TTC549 (cell line): Measurements from ENCODE around the gene OTOL1.
"Not testable (repeated sequence)": the region's sequence is repeated elsewhere in the genome, so short reads cannot be mapped to it uniquely, and the experiment has no call there.

ENCODE experiments used
- FAIRE-seq: peaks from 2 replicates; lab custom pipeline; 2012; peaks lifted over from hg19 to GRCh38; lab: Jason Lieb, UNC

OTOL1 gene

DNA sequence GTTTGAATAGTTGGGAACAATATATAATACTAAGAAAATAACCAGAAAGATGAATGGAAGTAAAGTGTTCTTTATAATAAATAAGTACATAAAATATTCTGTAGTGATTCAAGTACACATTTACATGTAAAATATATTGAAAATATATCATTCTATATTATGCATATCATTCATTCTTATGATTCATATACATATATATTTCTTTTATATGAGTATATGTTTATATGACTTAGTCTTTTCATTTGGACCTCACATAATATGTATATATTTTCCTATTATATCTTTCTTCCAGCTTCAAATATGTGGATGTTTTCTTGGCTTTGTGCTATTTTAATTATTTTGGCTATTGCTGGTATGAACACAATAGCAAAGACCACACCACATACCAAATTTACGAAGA lies at the start of gene OTOL1:
OTOL1 (plus strand) TSS at position 301 of the 400 bp plus-strand sequence; CDS start at position 301, 0 bp downstream.
- no peak for FAIRE-seq

DNA sequence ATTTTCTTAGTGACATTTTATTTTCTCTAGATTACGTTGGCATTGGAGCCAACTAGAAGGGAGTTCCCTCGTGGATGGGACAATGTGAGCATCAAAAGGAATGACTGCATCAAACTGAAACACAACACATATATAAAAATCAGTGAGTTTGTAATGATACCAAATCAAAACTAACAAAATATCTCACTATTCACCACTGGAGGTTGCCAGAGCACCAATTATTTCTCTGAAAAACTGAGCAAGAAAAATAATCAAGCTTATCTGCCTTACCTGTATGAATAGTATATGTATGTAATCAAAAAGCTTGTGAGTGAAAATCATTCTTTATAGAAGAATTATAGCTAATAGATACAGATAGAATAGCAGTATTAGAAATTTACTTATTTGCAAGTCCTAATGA lies 46.8 kb upstream of the OTOL1 start:
- no peak for FAIRE-seq

DNA sequence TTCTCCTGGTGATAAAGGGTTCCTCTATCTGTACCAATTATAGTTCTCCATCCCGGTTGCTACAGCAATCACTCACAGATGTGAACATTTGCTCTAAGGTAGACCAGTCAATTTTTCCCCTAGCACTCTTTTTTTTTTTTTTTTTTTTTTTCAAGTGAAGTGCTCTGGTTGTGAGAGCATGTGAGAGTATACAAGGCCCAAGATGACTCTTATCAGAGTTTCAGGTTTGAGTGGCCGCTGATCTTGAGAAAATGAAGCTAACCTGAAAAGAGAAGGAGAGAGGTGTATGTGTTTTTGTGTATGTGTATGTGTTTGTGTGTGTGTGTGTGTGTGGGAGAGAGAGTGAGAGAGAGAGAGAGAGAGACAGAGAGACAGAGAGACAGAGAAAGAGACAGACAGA lies 44.4 kb upstream of the OTOL1 start:
- no peak for FAIRE-seq

DNA sequence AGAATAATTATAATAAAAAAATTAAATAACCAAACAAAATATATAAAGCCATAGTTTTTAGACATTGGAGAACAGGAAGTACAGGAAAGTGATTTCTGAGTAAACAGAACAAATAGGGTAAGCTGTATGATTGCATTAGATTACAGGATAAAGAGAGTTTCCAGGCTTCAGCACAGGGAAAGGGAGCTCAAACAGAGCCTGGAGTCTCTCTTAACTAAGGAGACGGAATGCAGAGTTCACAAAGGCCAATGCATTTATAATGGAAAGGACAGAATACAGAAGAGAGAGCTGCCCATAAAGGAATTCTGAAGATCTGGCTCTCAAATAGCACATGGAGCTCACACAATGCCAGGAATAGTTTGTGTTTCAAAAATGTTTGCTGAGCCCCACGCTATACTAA lies 42.0 kb upstream of the OTOL1 start:
- FAIRE-seq: no peak

DNA sequence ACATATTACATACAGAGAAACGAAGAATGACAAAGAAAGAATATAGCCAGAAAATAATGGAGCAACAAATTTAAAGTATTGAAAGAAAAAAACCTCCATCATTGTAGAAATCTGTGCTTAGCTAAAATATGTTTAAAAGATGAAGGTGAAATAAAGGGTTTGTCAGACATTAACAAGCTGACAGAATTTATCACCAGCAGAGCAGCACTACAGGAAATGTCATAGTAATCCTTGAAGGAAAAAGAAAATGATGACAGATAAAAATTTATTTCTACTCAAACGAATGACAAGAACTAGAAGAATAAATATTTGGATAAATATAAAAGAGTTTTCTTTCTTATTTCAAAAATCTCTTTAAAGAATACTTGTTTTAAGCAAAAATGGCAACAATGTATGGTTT lies 40.6 kb upstream of the OTOL1 start:
- no peak for FAIRE-seq

DNA sequence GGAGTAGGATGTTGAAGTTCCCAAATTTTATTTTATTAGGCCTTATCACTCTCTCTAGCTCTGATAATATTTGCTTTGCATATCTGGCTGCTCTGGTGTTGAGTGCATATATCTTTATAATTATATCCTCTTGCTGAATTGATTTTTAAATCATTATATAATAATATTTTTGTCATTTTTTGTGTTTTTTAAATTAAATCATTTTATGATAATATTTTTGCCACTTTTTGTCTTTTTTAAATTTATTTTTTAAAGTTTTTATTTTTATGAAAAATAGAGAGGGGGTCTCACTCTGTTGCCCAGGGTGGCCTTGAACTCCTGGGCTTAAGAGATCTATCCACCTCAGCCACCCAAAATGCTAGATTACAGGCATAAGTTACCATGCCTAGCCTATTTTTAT lies 34.5 kb upstream of the OTOL1 start:
- FAIRE-seq: no peak

DNA sequence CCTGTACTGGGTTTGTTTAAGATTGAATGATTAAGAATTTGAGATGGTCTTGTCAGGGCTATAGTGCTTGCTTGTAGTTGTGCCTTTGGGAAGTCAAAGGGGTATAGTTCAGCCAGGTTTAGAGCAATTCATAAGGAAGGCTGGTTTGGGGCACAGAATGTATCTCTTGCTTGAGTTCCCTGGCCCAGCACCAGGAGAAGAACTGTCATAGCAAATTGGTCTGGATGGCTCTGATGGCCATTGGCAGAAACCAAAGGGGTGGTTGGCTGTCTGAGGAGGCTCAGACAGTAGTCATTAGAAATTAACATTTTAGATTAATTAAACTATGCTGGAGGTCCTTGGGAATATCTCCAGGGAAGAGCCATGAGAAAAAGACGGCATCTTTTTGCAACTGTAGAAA lies 25.4 kb upstream of the OTOL1 start:
- FAIRE-seq: no peak

DNA sequence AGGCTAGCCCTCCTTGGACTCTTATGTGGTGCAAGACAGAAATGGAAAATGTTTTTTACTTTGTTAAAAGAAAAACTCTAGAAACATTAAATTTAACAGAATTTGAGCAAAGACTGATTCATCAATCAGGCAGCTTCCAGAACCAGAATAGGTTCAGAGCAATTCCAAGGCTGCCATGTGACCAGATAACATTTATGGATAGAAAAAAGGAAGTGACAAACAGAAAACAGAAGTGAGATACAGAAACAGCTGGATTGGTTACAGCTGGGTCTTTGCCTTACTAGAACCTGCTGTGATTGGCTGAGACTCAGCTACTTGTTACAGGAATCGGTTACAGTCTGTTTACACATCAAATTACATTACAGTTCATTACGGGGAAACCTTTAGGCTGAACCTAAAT lies 22.5 kb upstream of the OTOL1 start:
- no peak for FAIRE-seq

DNA sequence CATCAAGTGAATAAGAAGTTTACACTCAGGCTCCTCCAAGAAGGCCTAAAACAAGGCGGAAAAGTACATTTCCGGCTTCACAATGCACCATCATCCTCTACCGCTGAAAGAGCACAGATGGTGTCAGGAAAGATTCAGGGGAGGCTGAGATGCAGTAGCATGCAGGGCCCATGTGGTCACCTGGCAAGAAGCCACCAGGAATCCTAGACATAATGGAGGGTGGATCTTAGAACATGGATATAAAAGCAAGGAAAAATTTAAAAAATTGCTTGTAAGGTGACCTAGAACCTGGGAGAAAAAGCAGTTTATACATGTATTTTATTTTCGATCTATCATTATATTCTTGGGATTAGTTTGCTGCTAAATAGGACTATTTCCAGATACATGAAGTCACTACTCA lies 21.9 kb upstream of the OTOL1 start:
- no peak for FAIRE-seq

DNA sequence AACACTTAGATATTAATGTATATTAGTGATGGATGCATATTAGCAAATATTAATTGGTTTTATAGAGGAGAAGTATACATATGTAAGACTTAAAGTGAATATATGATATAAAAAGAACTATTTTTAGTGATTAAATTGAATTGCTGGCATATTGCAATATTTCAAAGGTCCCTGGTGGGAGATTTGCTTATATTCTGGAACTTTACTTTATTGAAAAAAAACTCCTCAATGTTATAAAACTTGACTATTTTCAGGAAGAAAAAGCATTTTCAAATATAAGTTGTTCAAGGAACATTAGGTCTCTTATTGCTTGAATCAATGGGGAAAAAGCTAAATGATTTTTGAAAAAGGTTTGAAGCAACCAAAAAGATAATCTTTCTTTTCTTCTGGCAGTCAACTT lies 21.4 kb upstream of the OTOL1 start:
- FAIRE-seq: no peak

DNA sequence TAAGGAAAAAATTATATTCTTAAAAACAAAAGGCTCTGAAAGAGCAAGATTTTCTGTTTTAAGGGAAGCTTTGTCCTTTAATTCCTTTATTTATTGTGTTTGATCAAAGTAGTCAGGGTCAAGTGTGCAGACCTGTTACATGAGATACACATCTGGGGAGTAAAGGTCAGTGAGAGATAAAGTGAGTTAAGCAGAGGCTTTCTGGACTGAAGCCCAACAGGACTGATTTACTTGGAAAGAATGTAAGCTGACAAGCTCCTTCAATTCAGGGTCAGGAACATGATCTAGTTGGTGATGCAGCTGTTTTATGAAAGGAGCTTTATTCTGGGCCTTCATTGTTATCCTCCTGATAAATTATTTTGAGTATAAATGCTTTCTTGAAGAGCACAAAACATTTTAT lies 20.7 kb upstream of the OTOL1 start:
- no peak for FAIRE-seq

DNA sequence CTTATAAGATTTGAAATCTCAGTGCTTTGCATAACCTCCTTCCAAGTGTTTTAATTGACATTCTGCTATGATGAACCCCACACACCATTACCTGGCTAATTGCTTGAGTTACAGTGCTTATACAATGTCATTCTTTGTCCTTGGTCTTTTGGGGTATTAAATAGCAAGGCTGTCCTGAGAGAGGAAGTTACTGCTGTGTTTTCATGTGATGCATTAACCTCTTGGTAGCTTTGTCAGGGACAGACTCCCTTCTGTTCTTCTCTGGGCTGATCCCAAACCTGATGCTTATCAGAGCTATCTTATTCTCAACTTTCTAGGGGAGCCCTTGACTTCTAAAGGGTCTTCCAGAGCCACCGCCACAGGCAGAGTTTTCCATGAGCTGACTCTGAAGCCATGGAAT lies 12.4 kb upstream of the OTOL1 start:
- no peak for FAIRE-seq

DNA sequence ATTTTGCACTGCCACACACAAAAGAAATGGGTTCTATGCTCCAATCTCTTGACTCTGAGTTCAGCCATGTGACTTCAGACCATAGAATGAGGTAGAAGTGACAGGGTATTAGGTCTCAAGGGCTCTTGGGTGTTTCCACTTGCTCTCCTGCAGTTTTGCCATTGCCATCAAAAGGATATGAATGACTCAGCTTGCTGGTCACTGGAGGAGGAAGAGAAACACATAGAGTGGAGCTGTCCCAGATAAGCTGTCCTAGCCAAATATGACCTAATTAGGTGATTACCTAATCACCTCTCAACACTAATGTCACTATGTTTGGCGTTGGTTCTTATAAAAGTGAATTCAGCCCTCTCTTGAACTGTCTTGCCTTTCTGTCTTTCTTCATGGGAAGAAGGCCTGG lies 8.3 kb upstream of the OTOL1 start:
- not testable (repeated sequence) for FAIRE-seq

DNA sequence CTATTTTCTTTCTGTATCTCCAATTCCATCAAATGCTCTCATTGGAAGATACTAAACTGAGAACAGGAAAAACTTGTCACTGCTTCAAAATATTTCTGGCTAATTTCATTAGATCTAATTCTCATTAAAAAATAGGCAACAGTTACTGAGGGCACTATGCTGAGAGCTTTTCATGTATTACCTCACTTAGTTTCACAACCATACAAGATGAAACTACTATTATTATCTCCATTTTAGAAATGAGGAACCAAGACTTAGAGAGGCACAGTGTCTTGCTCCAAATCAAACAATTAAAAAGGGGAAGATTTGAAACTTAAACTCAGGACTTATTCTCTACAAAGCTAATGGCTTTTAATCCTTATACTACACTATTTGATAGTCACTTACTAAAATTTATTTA lies 7.2 kb upstream of the OTOL1 start:
- FAIRE-seq: no peak

DNA sequence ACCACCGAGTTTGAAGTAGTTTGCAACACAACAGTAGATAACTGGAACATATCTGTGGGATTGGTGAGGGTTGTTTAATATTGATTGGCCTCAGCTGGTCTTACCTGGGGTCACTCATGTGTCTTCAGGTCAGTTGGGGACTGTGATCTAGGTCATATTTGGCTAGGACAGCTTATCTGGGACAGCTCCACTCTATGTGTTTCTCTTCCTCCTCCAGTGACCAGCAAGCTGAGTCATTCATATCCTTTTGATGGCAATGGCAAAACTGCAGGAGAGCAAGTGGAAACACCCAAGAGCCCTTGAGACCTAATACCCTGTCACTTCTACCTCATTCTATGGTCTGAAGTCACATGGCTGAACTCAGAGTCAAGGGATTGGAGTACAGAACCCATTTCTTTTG lies 5.8 kb upstream of the OTOL1 start:
- FAIRE-seq: not testable (repeated sequence)

DNA sequence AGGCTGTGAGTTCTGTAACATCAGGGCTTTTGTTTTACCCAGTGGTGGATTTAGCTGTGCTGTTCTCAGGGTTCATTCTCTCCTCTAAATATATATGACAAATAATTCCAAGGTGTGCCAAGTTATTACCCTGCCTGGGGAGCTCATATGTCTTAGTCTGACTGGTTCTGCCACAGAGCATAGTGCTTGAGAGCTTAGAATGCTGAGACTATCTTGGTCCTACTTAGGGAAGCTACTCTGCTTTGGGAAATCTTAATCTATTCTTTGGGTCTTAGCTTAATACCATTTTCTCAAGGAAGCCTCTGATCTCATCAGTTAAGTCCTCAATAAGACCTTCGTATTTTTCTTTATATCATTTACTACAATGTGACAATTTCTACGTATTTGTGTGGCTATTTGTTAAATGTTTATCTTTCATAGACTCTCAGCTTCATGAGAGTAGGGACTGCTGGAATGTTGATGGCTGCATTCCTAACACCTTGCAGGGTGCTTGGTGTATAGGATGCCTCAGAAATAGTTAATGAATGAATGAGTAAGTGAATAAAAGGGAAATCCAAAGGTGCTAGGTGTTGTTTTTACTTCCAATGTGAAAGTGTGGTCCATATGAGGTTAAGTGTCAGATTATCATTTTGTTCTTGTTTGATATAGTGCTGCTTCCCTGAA lies 1.8 kb downstream of the OTOL1 start:
- no peak for FAIRE-seq

DNA sequence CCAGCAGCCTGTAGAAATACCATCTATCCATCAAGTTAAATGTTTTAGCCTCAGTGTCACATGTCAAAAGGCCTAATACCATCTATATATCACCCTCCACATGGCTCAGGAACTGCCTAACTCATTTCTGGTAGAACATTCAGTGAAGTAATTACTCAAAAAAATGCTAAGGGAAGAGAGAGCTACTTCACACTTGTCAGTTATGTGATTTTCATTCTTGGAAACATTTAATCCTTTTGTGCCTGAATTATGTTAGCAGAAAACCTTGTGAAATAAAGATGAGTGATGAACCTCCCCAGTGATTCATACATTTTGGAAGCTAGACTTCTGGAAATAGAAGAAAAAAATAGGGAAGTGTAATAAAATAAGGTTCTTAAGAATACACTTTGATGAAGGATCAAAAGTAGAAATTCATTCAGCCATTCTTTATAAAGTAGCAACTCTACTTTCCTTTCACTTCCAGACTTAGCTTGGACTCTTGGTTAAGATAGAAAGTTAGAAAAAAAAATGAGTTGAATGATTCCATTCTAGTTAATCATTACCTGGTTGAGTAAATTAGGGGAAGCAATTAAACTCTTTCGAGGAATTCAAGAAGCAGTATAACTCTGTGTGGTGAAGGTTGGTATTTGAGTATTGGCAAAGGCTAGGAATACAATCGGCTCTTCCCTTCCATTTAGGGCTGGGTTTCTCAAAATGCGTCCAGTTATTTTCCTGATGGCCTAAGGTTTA lies 3.6 kb downstream of the OTOL1 start:
- FAIRE-seq: no peak

DNA sequence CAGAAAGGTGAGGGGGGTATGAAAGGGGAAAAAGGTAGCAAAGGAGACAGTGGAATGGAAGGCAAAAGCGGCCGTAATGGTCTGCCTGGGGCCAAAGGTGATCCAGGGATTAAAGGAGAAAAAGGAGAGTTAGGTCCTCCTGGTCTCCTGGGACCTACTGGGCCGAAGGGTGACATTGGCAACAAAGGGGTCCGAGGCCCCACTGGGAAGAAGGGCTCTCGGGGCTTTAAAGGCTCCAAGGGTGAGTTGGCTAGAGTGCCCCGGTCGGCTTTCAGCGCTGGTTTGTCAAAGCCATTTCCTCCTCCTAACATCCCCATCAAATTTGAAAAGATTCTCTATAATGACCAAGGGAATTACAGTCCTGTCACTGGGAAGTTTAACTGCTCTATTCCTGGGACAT lies 6.7 kb downstream of the OTOL1 start:
- no peak for FAIRE-seq

DNA sequence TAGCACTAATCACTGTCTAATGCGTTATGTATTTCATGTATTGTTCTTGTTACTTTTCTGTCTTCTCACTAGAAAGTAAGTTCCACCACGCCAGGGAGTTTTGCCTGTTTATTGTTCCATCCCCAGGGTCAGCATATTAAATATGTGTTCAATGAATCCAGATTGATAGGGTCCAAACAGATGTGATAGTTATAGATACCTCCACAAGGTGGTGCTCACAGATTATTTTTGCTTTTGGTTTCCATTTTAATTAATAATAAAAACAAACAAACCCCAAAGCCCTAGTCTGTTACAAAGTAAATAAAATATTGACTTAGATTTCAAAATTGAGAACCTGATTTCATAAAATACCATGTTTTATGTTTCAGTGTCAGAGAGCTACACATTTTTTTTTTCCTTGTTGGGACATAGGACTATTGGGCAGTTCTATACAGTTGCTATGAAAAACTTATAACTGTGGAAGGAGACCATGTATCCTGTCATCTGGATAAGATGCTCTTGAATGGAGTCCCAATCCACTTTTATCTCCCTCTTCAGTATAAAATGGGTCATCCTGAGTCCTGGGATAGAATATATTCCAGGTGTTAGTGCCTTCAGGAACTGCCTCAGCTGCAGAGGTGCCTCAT lies 12.4 kb downstream of the OTOL1 start:
- FAIRE-seq: no peak

DNA sequence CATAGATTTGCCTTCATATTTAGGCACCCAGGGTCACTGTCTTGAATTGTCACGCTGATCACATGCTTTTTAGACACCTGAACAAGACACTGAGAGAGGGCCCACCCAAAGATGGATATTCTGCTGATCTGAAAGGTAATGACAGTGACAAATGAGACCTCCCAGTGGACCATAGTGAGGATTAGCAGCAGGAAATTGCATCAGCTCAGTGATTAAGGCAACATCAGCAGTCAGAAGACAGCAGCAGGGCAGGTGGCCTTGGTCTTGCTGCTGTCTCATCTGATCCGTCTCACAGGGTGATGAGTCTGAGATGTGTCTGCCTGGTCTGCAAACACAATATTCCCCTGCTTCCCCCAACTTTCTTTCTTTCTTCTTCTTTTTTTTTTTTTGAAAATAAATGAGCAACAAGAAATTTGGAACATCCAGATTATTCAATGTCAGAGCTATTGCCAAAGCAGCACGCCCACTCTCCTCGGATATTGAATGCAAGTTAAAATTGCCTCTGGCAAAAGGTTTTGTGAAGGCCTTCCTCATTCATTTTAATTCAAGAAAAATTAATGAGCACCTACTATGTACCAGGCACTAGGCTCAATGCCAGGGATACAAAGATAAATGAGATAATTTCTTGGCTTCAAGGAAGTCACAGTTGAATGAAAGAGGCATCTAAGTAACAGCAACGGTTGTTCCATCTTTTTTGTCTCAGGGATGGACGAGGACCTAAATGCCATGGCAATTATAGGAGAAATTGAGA lies 14.1 kb downstream of the OTOL1 start:
- FAIRE-seq: no peak

DNA sequence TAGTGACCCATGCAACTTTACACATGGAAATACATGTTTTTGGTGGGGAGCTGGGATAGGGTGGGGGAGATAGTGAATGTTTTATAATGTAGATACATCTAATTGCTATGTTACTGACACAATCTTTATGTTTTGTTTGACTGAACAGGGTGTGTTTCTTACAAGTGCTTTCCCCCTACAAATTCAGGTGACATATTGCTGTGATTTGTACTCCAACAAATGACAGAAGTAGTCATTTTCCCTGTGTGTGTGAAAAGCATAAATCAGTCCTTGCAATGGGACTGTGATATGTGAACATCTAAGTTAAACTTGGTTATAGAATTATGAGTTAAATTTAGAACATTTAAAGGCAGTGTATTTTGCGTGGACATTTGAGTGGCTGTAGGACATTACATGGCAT lies 27.3 kb downstream of the OTOL1 start:
- no peak for FAIRE-seq

DNA sequence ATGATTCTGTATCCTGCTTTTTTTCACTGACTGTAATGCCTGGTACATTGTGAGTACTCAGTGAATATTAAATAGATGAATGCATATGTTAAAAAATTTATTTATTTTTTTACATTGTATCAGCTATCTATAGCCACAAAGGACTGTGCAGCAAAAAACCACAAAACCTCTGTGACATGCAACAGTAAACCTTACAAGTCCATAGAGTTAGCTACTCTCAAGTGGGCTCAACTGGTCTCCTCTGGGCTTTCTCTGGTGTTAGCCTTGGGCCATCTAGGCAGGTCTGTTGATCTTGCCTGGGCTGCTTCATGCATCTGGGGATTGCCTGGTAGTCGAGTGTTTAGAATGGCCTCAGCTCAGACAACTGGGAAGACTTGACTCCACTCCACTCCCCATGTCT lies 35.3 kb downstream of the OTOL1 start:
- FAIRE-seq: no peak

DNA sequence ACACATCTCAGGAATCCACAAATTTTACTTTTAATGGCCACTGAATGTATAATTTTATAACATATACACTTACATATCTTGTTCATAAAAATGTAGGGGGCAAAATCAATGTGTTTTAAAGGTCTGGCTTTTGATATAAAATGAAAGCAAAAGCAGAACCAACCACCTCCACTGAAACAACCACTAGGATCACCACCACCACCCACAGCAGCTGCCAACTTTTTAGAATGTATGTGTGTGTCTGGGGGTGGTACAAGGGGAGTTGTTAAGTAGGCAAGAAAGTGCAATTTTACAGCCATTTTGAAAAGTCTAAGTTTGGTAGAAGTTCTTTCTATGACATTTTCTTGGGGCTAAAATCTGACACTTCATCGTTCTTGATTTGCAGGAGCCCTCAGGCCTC lies 44.0 kb downstream of the OTOL1 start:
- no peak for FAIRE-seq
